SK-N-SH (cell line): ENCODE measurements around the gene OMP.

Experiments
- CTCF ChIP-seq: fragments of 200-600 bp; sonication (generic); IDR thresholded peaks from 2 replicates; pipeline ENCODE4 v1.6.1; 2017; ENCODE audit warnings: antibody characterized with exemption, mild to moderate bottlenecking, moderate library complexity
- EZH2phosphoT487 ChIP-seq: fragments of 200-600 bp; sonication (generic); IDR thresholded peaks from 2 replicates; pipeline ENCODE4 v1.6.1; 2017; ENCODE audit warnings: low read depth, mixed run types, mild to moderate bottlenecking, antibody characterized with exemption, moderate library complexity, borderline replicate concordance
- FOXJ3 ChIP-seq: sonication (generic); formaldehyde crosslinking; IDR thresholded peaks from 2 replicates; pipeline ENCODE4 v1.5.1; 2020; ENCODE audit warnings: mild to moderate bottlenecking, missing genetic modification reagents
- NFIC ChIP-seq: IDR thresholded peaks from 2 replicates; pipeline ENCODE4 v1.4.0; 2012; ENCODE audit warnings: borderline replicate concordance
- POLR2AphosphoS5 ChIP-seq: IDR thresholded peaks from 2 replicates; pipeline ENCODE4 v1.6.1; 2012; ENCODE audit warnings: low read depth, low read length
- REST ChIP-seq: IDR thresholded peaks from 2 replicates; pipeline ENCODE4 v1.6.1; 2012; ENCODE audit warnings: mild to moderate bottlenecking, low read depth, low read length, moderate library complexity
- USF2 ChIP-seq: fragments of 150-350 bp; IDR thresholded peaks from 2 replicates; pipeline ENCODE4 v1.6.1; 2017; ENCODE audit warnings: antibody characterized with exemption, low read length, low read depth, borderline replicate concordance

GRCh38 chr11:77121876-77122575, 19.4 kb downstream of the OMP start:
- TF ChIP-seq REST = no peak
- no peak for TF ChIP-seq CTCF
- TF ChIP-seq POLR2AphosphoS5 = no peak
- TF ChIP-seq USF2 = no peak
- no peak for TF ChIP-seq NFIC
- TF ChIP-seq EZH2phosphoT487 = no peak
- TF ChIP-seq FOXJ3 (CRISPR knock-in tag) = no peak
